GM19438 (cell line): ENCODE results near the gene VCAN.

Experiments
- ATAC-seq: cut with Tn5 transposase; IDR thresholded peaks from one replicate; pipeline ENCODE4 v1.9.1; 2021; ENCODE audit warnings: low read depth; ENCODE audit not compliant: unreplicated experiment

The VCAN gene

DNA sequence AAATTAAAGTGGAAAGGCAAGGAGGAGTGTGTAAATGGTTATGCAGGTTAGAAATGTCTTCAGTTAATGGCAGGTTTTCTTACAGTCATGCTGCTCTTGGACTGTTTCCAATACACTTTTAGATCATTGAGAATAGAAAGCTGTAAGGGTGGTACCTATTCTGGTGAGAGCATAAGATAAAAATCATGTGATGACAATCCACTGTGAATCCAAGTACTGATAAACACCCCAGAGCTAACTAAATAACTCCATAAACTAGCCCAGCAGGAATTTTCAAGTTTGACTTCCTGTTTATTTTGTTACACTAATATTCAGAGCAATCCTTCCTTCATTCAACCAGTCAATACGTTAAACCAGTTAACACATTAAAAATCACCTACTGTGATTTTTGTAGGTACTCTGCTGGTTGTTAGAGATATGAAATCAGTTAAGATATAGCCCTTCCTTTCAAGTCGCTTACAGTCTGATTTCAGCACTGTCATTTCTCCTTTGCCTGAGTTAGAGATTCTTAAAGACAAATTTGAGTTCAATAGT is 22.6 kb downstream of the VCAN start:
- ATAC-seq: no peak

DNA sequence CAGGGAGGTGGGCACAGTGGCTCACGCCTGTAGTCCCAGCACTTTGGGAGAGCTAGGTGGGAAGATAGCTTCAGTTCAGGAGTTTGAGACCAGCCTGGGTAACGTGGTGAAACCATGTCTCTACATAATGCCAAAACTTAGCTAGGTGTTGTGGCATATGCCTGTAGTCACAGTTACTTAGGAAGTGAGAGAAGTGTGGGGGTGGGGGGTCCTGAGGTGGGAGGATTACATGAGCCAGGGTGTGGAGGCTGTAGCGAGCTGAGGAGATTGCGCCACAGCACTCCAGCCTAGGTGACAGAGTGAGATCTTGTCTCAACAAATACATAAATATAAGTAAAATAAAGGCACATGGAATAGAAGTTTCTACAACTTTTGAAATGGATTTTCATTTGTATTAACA is 23.1 kb downstream of the VCAN start:
- ATAC-seq: no peak

- no peak for ATAC-seq
Measured at GRCh38 chr5:83496626-83497025, 25.1 kb downstream of the VCAN start.

DNA sequence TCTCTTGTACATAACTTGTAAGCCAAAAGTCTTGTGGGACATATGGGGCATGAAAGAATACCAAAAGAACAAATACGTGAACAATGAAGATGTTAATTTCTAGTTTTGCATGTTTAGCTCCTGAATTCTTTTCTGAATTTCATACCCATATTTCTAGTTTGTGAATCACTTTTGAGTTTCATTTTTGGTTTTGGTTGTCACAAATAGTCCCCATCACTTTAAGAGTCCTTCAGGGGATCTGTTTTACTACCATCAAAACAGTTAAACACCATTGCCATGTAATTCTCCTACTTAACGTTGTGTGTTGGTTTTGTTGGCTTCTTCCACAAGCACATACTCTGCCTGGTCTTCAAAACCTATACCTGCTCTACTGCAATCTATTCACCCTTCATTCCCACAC is 27.0 kb downstream of the VCAN start:
- no peak for ATAC-seq

DNA sequence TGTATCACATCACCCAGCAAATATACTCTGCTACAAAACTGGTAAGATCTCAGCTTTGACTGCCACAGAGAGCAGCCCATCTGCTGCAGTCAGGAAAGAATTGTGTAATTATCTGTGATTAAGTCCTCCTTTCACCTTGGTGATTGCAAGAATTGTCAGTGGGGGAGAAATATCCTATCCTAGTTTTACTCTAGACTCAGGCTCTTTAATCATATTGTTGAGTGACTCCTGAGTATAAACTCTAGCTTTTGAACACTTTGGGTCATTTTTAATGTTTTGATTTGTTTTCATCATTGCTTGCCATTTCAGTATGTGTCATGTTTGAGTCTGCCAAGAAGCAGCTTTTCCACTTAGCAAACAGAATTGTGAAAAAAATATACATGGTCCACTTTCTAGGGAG is 32.1 kb downstream of the VCAN start:
- ATAC-seq: no peak

- ATAC-seq: no peak
Measured at GRCh38 chr5:83507431-83507830, 35.9 kb downstream of the VCAN start.

- ATAC-seq: no peak
Measured at GRCh38 chr5:83509540-83509939, 38.0 kb downstream of the VCAN start.

DNA sequence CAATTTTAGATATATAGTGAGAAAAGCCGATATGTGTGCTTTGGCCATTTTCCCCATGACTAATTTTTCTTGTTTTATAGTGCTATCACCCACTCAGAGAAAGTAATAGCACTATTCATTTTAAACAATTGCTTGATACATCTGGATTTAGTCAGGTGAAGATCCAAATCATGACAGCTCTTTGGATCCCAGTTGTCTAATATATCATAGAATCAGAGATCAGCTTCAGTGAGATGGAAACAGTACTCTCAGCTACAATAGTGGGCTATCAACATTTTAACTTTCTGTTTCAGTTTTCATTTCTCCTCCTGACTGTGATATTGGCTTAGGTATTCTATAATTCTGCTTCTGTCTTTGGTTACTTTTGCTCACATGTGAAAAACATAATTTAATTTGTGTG is 38.7 kb downstream of the VCAN start:
- ATAC-seq: peak; percentile 98

- no peak for ATAC-seq
Measured at GRCh38 chr5:83512061-83512745, 40.7 kb downstream of the VCAN start.

GRCh38 chr5:83513081-83513480 is 41.5 kb downstream of the VCAN start:
- ATAC-seq: no peak

DNA sequence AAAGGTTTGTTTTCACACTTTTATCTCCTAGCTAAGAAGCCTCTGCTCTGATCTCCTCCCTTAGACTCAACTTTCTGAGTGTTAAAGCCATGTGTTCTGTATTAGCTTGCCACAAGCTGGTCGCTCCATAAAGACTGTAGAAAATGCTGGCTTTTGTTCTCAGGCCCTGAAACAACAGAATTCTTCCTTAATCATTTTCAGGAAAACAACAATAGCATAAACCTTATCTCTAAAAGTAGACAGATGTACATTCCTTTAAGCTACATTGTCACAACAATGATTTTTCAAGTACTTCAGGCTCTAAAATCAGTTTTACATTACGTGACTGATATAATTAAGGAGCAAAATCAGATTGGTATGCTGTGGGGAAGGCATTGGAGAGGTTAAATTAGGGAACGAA is 41.9 kb downstream of the VCAN start:
- no peak for ATAC-seq

- ATAC-seq: no peak
Measured at GRCh38 chr5:83516377-83516776, 44.8 kb downstream of the VCAN start.

GRCh38 chr5:83517072-83517687 is 45.6 kb downstream of the VCAN start:
- no peak for ATAC-seq

- ATAC-seq: no peak
Measured at GRCh38 chr5:83517688-83518085, 46.1 kb downstream of the VCAN start.

DNA sequence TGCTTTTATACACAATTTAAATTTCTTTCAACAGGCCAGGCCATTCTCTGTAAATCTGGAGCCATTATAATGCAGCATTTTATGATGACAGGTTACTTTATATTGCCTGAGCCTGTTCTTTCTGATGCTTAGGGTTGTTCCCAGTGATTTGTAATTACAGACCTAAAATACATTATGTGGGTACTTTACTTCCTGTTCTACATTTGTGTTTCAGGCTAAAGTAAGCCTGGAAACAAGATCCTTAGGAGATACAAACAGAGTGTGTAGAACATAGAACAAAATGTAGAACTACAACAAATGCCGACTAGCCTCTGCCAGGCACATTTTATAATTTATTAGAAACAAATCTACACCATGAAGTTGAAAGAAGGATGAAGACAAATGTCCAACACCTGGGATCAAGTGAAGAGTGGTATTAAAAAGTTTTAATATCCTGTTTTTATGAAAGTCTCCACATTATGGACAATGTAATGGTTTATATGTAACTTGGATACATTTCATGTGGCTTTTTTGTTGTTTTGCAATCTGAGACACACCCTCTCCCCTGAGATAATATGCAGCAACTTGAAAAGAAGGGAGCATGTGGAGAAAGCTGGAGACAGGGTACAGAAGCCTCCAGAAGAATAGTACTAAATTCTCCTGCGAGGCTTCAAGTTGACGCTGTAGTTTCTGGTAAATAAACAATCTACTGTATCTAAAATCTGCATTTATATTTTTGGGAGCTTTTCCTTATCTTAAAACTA is 46.9 kb downstream of the VCAN start:
- no peak for ATAC-seq

GRCh38 chr5:83522446-83522845 is 50.9 kb downstream of the VCAN start:
- ATAC-seq: no peak

DNA sequence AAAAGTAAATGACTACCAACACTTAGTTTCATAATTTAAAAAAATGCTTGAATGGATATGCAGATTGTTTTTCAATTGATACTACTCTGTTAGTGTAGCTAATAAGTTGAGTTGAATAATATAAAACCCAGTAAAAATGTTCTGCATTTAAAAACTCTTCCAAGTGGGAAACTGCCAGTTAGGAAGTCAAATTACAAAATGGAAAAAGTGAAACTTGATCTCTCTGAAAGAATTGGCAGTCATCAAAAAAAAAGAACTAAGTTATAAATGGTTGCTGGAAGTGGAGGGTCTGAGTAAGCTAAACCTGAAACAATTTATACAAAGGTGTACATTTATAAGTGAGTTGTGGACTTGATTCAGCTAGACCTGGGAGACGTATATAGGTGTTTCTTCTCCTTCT is 52.4 kb downstream of the VCAN start:
- ATAC-seq: no peak

- ATAC-seq: no peak
Measured at GRCh38 chr5:83524345-83524744, 52.8 kb downstream of the VCAN start.

DNA sequence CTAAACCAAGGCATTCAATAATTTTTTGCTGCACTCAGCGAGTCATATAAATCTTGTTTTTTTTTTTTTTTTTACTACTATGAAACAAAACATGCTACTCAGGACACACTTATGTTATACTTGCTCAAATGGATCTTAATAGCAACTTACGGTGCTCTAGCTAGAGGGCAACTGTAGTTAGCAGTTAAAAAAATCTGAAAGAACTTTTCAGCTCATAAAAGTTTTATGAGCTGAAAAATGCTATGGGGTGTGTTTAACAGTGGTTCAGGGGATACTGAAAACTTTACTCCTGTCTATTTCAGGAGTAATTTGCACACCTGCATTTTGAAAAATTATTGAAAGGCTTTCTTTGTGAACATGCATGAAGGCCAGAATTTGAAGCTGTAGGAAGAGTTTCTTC is 53.4 kb downstream of the VCAN start:
- no peak for ATAC-seq

GRCh38 chr5:83526289-83526688 is 54.7 kb downstream of the VCAN start:
- no peak for ATAC-seq

DNA sequence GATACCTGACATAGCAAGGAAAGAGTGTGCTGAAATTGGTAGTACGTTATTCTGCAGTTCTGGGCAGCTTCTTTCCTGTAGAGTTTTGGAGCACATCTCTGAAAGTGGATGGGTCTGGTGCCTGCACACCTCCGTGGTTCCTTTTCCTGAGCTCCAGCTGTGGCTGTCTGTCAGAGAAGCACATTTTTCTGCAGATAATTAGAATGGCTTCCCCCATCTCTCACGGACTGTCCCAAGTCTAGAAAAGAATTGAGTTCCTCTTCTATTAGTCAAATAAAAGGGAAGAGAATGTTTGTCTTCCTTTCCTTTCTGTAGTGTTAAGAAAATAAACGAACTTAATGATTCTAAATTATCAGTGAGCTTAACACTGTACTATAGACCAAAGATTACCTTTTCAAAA is 55.7 kb downstream of the VCAN start:
- no peak for ATAC-seq
